ENCODE results near the gene STX16. TPM values are rescaled to one million over a fixed set of nuclear protein-coding genes. Genes with fewer than 3 reads are reported as not detected.

Gene STX16
- polyA plus RNA-seq, 3 donors: 49.9 to 57.6 (median 54.7) TPM

DNA sequence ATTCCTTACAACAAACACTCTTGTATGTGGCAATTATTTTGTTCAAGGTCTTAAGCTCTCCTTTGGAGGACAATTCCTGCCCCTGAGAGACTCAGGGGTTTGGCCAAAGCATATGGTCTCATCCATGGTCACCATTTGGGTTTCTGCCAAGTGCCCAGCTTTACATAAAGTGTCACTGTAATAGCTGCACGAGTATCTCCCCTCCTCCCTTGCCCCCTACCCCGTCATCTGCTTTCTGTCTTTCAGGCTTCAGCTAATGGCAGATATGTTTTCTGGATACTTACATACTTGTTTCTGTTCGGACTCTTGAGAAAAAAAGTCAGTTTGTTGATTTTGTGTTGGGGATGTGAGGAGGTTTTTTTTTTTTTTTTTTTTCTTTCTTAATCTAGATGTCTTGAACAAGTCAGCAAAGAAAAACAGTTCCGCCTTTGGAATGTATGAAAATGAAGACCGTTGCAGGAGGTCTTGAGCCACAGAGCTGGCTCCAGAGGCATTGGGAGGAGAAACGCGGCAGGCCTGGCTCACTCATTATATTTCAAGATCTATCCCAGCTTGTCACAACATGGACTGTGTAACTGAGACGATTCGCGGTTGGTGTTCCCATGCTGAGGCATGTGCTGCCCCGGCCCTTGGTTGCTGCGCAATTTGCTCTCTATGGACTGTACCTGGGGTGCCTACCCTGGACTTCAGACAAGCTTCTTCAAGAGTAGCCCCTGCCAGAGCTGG lies 32.6 kb upstream of the STX16 start:
- no peak for DNase-seq (ENCODE audit: low read depth in 3 of 3, low spot score in 2 of 3)

DNA sequence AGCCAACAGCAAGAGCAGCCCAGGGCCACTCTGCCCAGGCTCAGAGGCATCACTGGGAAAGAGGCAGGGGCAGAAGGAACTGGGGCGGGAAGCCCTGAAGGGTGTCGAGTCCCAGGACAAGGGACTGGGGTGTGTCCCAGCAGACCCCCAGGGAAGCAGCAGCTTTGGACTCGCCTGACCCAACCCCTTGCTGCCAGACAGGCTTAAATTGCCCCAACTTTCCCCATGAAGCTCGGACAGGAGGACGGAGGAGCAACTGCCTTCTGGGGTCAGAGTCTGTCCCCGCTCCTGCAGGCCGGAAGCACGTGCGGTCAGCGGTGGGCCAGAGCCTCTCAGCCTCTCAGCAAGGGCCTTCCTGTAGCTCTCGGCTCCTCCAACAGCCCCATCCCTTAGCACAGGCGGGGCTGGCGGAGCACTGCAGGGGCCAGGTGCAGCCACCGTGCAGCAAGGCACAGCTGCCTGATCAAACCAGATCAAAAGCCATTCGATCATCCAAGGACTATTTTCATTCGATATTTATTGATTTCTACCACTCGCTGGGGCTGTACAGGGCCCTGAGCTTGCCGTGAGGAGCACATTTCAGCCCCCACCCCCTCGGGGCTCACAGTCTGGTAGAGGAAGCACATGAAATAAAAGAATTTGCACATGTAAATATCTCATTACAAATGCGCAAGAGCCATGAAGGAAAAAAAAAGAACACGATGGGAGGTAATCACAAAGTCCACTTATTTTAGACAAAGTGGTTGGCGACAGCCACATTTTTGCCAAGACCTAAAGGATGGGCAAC lies 31.8 kb upstream of the STX16 start:
- DNase-seq (ENCODE audit: low read depth in 3 of 3, low spot score in 2 of 3): no peak

DNA sequence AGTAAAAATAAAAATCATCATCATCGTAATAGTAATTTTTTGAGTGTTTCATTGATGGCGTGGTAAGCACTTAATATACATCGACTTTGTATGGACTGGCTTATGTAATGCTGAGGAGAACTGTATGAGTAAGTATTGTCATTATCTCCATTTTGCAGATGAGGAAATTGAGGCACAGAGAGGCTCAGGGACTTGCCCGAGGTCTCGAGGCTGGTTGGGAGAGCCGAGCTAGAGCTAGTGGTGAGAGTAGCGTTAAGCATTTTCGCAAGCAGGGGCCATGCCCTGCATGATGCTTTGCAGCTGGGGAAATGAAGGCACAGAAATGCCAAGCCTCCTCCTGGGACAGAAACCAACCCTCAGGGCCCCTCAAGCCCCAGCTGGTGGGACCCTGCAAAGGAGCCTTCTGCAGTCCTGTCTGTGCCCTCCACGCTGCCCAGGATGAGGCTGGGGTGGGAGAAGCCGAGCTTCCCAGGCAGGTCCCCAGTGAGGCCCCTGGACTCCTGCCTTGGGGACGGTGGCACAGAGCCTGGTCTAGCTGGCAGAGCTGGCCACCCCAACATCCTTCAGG lies 31.1 kb upstream of the STX16 start:
- no peak for DNase-seq (ENCODE audit: low read depth in 3 of 3, low spot score in 2 of 3)

DNA sequence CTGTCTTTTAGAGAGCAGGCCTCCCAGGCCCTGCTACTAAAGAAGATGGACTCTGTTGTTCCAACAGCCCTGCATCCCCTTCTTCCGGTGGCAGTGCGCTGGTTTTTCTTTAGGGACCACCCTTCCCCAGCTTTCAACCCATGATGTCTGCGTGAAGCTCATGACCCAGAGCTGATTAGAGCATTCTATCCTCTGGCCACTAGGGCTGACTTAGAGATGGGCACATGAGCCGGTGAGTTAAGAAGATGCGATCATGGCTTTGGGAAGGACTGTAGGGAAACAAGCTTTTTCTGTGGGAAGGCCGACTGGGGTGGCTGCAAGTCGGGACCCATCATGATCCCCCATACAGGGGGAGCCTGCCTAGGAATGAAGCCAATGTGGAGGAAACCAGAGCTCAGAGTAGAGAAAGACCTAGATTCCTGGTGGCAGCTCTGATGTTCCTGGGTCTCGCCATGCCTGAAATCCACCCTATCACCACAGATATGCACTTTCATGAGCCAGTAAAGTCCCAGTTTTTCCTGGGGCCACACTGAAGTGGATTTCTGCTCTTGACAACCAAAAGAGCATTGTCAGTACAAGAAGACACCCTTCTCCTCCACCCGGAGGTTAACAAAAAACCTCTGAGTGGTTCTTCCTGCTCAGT lies 29.1 kb upstream of the STX16 start:
- DNase-seq (ENCODE audit: low read depth in 3 of 3, low spot score in 2 of 3): no peak

DNA sequence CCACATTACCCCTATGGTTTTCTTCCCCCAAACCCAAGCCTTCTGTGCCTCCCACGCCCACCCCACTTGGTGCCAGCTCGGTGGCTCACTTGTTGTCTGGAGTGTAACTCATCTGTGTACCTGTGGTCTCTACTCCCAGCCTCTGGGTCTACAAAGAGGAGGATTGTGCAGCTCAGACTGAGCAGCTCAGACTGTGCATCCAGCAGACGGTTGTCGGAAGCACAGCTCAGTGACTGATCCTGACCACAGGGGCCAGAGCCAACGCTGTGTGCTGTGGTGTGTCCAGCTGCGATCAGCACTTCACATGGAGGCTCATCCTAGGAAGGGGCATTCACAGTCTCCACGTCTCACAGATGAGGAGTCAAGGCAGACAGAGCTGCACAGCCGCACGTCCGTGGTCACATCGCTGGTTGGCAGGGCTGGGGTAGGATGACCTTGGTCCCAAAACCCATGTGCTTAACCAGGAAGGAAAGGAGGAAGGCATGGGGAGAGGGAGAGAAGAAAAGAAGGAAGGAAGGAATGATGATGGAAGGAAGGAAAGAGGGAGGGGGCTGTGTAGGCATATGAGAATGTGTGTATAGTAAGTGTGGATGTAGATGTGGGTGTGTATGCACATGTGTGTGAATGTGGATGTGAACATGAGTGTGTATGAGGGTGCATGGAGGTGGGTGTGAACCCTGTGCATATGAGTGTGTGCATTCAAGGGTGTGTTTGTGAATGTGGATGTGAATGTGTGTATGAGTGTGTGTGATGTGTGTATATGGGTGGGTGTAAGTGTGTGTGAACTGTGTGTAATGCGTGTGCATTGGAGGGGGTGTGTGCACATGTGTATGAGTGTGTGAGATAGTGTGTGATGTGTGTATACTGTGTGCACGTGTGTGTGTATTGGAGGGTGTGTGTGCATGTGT lies 28.2 kb upstream of the STX16 start:
- DNase-seq (ENCODE audit: low read depth in 3 of 3, low spot score in 2 of 3): no peak

DNA sequence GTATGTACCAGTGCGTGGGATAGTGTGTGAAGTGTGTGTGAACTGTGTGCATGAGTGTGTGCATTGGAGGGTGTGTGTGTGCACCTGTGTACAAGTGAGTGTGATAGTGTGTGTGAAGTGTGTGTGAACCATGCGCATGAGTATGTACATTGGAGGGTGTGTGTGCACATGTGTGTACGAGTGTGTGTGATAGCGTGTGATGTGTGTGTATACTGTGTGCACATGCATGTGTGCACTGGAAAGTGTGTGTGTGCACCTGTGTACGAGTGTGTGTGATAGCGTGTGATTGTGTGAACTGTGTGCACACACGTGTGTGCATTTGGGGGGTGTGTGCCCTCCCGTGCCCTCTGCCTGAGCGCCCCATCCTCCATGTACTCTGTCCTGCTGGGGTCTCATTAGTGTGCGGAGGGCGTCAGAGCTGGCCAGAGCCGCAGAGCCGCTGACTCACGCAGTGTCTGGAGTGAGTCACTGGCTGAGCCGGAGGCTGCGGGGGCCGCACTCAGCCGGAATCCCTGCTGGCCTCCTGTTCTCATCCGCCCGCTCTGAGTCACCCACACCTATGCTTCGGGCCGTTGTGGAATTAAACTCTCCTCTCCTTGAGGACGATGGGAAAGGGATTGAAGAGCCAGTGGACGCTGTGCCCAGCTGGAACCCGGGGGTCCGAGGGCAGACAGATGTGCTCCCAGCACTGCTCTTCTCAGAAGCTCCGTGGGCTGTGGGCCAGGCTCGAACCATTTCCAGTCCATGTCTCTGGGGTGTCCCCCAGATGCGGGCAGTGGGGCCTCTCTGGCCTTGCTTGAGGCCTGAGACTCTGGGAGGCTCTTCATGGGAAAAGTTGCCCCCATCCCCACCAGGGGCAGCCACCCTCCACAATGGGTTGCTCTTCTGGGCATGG lies 27.3 kb upstream of the STX16 start:
- no peak for DNase-seq (ENCODE audit: low read depth in 3 of 3, low spot score in 2 of 3)

DNA sequence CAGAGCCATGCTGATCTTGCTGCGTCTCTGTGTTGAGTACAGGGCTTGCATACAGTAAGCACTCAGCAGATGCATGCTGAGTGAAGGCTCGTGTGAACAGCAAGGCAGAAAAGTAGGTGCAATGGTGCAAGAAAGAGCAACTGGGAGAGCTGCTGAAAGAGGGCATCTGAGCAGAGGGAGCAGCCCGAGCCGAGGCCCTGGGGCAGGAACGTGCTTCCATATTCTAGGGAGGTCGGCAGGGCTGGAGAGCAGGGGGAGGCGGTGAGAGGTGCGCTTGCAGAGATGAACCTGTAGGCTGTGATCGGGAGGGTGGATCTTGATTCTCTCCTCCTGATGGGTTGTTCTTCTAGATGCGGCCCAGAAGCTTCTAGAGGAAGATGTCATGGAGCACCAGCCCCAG lies 26.4 kb upstream of the STX16 start:
- DNase-seq (ENCODE audit: low read depth in 3 of 3, low spot score in 2 of 3): no peak

DNA sequence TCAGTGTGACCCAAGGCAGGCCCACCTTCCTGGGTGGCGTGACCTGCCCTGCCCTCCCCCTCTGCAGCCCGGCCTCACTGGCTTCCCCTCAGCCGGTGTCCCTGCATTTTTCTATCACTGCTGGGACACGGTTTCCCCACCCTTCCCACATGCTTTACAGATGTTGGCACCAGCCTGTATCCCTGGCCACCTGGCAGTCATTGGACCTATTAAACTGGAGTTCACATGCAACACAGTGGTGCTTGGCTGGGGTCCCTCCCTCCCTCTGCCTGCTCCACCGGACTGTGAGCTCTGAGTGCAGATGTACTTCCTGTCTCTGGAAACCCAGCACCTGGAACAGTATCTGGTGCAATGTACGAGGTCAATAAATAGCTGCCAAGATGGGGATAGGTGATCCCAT lies 25.5 kb upstream of the STX16 start:
- DNase-seq (ENCODE audit: low read depth in 3 of 3, low spot score in 2 of 3): no peak

DNA sequence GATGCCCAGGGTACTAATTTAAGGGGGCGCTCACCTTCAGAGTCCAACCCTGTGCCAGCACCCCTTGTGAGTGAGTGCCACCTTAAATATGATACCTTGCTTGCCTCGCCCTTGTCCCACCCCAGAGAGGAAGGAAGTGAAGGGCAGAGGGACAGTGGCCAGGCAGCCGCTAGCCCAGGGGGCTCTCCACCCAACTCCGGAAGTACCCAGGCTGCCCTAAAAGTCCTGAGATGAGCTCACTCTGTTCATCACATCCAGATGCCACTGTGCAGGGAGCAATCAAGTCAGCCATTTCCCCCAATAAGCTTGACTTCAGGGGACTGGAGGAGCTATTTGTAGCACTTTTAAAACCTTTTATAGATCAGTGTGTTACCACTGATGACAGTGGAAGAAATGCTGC lies 25.0 kb upstream of the STX16 start:
- no peak for DNase-seq (ENCODE audit: low read depth in 3 of 3, low spot score in 2 of 3)

DNA sequence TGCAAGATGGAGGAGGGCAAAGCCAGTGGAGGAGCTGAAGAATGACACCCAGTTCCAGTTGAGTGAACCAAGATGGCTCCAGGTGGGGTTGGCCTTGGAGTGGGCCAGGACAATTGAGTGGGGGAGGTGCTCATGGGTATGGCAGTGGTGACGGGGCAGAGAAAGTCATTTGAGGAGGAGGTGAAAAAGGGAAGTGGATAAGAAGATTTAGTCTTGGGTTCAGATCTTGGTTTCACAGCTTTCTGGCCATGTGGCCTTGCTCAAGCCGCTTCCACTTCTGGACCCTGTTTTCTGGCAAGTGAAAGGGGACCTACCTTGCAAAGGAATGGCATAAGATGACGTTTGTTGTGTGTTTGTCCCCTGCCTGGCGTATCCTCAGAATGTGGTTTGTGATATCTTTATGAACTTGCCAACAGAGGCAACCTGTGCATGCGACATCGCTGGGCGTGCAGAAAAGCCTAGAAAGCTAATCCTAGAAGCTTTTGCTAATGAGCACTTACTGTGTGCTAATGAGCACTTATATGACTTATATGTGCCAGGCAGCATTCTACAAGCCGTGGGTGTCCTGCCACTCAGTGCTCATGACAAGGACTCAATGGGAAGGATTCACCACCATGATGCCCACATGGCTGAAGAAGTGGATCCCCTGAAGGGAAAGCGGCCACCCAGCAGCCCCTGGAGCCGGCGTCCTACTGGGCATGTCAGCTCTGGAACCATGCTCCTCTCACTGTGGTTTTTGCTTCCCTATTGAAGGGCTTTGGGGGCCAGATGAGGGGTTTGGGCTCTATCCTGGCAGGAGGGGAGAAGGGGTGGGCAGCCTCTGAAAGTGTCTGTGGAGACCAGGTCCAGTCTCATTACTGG lies 23.6 kb upstream of the STX16 start:
- DNase-seq (ENCODE audit: low read depth in 3 of 3, low spot score in 2 of 3): no peak

DNA sequence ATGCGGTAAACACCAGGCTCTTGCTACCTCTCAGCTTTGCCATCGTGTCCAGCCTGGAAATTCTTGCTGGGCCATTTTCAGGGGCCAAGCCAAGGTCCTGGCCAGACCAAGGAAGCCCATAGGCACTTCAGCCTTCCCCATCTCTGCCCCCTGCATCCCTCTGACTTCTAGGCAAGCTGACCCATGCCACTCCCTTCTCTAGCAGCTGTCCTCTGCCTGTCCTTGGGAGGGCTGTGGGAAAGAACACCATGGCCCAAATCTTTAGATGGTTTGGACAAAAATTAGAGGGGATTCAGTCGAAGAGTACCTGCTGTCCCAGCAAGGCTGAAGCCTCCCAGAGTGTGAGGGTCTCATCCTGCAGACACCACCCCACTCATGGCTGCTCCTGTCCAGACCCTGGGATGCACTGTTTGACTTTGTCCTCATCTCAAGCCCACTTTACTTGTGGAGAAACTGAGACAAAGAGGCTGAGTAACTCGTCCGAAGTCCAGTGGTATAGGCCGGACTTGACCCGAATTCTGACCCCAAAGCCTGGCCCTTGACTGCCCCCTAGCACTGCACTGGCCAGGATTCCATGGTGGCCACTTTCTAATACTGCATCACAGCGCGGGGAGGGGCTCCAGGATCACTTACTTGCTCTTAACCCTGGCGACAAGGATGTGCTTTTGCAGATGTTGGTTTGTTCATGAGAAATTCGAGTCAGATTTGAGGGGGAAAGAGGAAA lies 22.4 kb upstream of the STX16 start:
- no peak for DNase-seq (ENCODE audit: low read depth in 3 of 3, low spot score in 2 of 3)

DNA sequence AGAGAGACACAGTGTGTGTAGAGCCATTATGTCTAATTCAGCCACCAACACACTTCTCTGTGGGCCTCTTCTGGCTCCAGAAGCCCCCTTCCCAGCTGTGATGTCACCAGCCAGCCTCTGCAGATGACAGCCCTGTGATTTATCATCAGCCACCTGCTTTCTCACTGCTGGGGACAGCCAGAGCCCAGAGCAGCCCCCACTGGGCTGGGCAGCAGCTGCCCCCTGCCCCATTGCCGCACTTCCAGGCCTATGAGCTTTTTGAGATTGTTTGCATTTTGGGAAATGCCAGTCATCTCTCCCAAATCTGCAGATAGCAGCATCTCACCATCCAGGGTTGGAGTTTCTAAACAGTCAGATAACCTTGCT lies 21.9 kb upstream of the STX16 start:
- no peak for DNase-seq (ENCODE audit: low read depth in 3 of 3, low spot score in 2 of 3)

DNA sequence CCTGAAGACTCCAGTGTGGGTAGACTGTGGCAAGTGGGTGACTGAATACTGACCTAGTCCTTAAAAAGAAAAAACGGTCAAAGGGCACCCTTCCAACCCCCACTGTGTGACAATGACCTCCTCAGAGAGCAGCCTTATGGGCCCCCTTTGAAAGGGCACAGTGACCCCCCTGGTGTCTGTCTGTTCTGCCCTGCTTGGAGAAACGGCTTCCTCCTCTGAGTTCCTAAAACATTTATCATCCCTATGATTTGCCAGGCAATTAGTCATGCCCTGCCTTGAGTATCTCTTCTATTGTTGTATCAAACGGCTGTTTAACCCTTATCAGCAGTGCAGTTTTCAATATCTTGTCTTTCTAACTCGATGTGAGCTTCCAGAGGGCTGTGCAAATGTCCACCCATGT lies 21.0 kb upstream of the STX16 start:
- no peak for DNase-seq (ENCODE audit: low read depth in 3 of 3, low spot score in 2 of 3)

DNA sequence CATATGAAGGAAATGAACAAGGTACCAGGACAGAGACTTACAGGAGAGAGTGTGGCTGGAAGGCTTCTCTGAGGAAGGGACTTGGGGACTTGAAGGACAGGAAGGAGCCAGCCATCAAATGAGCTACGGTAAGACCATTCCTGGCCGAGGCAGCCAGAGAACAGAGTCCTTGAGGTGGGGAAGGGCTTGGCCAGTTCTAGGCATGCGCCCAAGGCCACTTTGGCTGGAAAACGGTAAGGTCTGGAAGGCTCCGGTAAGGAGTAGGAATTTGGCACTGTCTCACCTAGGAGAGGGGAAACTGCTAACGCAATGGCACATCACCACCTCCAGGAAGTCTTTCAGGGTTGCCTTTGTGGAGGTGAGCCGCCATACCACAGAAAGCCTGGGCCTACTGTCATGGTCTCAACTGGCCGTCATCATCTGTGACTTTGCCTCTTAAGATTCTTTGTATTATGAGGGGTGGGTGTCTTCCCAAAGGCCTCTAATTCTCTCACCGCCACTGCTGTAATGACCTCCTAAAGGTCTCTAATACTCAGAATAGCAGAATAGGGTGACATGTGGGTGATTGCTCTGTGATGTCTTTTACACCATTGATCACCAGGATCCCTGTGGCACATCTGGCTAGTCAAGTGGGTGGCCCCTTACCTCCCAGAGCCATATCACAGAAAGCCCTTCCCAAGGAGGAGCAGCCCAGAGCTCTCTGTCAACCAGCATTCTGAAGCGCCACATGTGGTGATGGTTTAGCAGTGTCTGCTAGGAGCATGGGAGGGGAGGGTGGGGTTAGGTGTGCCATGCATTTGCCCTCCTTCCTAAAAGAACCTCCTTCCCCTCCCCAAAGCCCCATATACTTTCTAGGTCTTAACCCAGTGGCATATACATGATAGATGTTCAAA lies 17.7 kb upstream of the STX16 start:
- no peak for DNase-seq (ENCODE audit: low read depth in 3 of 3, low spot score in 2 of 3)

DNA sequence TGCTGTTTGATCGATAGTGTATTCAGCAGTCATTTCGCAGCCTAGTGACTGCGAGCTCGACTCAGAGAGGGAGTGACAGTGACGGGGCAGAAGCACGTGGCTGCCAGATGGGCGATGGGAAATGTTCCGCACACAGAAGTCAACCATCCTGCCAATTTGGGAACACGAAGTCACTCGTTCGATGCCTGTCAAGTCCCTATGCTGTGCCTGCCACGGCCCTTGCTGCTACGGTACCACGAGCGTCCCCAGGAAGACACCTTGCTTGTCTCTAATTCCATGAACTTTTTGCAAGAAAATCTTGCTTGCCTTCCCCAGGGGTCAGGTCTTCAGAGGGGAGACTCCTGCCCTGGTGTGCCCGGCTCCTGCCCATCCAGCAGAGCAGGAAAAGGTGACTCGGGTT lies 17.0 kb upstream of the STX16 start:
- no peak for DNase-seq (ENCODE audit: low read depth in 3 of 3, low spot score in 2 of 3)

DNA sequence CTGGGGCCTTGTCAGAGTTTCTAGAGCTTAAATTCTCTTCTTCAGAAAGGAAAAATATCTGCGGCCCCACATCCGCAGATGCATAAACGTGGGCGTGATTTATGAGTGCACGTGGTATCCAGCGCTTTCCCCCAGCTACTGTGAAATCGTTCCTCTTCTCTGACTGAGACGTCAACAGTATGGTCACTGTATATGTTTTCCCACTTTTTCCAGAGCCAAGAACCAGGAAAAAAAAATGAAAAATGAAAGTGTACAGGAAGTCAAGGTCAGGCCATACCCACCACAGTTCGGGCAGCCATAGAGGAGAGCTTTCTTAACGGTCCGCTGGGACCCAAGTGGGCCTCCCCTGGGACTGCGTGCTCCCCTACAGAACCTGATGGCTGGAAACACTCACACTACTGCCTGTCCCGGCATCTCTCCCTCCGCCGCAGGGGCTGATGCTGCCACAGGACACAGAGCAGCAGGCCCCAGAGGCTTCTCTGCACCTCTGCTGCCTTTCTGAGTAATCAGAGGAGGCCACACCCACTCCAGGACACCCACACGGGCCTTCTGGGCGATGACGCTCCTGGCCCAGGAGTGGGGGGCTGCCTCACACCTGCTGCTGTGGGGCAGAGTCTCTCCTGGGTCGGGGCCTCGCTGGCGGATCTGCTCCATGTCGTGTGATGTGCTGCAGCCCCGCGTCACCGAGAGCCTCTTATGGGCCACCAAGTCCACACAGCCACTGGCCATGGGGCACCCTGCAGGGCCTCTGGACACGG lies 16.4 kb upstream of the STX16 start:
- DNase-seq (ENCODE audit: low read depth in 3 of 3, low spot score in 2 of 3): peak in 1 of 3 donors; percentile 65

Data from right renal cortex interstitium (tissue), 3 donors.